Measurements from ENCODE around the gene IL4R. TPM values are rescaled to one million over a fixed set of nuclear protein-coding genes. Genes with fewer than 3 reads are reported as not detected.

The IL4R gene
- total RNA-seq, 4 donors from 2014 or later: 32.2 to 104 (median 71.9) TPM

DNA sequence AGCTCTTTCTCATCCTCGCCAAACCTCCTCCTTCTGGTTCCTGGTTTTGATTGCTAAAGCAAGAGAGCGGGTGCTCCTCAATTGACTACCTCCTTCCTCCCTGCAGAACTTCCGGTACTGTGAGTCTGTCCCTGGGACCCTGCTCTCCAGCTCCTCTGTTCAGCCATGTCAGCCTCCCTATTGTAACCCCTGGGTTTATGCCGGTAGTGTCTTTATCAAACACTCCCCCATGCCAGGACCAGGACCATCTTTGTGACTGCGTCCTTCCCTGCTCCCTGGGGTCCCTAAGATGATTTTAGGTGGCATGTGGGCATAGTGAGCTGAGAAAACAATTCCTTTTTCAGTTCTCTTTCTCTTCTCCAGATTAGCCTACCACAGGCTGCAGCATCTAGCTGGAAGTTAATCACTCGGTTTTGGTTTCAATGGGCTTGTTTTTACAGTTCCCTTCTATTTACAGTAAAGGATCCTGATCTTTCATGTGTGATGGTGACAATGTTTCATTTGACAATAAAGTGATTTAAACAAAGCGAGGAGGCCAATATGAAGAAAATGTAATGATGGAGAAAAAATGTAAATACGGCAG, 60.5 kb downstream of the IL4R start:
- TF ChIP-seq, protein P1, sequence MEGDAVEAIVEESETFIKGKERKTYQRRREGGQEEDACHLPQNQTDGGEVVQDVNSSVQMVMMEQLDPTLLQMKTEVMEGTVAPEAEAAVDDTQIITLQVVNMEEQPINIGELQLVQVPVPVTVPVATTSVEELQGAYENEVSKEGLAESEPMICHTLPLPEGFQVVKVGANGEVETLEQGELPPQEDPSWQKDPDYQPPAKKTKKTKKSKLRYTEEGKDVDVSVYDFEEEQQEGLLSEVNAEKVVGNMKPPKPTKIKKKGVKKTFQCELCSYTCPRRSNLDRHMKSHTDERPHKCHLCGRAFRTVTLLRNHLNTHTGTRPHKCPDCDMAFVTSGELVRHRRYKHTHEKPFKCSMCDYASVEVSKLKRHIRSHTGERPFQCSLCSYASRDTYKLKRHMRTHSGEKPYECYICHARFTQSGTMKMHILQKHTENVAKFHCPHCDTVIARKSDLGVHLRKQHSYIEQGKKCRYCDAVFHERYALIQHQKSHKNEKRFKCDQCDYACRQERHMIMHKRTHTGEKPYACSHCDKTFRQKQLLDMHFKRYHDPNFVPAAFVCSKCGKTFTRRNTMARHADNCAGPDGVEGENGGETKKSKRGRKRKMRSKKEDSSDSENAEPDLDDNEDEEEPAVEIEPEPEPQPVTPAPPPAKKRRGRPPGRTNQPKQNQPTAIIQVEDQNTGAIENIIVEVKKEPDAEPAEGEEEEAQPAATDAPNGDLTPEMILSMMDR (IDR thresholded peaks at IDR 0.05): no peak
- no peak for TF ChIP-seq POLR2A (IDR thresholded peaks at IDR 0.05)
- Histone ChIP-seq H3K9me3 (no peaks in the 10 kb centered on the region), H3K4me1 (peaks cover 0 to 8% (median 3%) of the 10 kb centered on the region in 4 donors), H3K27ac (peak overlapping the region in 2 of 4 donors; percentile 13 to 46), H3K36me3 (no peaks in the 10 kb centered on the region), H3K4me3 (peak overlapping the region in 1 of 4 donors; percentile 9), H3K27me3 (no peaks in the 10 kb centered on the region)
- peak in 1 of 3 donors; percentile 42 for DNase-seq

DNA sequence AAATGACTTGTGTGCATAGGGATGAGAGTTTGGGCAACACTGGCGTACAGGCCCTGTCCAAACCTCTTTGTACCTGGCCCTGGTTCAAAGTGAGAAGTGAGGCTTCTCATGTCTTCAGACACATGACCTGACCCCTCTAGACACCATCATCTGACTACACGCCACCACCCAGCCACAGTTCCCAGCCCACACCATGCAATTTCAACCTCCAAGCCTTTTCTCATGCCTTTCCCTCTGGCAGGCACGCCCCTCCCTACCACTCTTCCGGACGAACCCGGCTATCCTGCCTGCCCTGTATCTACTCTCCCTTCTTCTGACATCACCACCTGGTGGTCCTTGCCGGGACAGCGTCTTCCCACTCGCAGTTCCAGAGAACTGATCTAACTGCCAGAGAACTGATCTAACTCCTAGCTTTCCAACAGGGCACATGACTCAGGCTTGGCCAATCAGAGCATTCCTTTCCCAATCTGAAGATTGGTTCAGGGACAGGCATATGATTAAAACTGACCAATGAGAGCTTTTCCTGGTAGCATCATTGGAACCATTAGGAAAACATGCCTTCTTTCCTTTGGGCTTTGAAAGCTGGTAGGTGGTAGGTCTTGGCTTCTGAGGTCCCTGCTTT, 61.1 kb downstream of the IL4R start:
- Histone ChIP-seq H3K27ac (peak overlapping the region in 2 of 4 donors; percentile 13 to 46), H3K4me3 (no peak overlapping the region), H3K27me3 (no peaks in the 10 kb centered on the region), H3K36me3 (no peaks in the 10 kb centered on the region), H3K9me3 (no peaks in the 10 kb centered on the region), H3K4me1 (peaks cover 0 to 8% (median 3%) of the 10 kb centered on the region in 4 donors)
- TF ChIP-seq, protein P1 (IDR thresholded peaks at IDR 0.05): peak in 5 of 6 experiments; percentile 21 to 42 (median 39)
- no peak for TF ChIP-seq POLR2A (IDR thresholded peaks at IDR 0.05)
- peak; percentile 49 to 68 (median 60) for DNase-seq

DNA sequence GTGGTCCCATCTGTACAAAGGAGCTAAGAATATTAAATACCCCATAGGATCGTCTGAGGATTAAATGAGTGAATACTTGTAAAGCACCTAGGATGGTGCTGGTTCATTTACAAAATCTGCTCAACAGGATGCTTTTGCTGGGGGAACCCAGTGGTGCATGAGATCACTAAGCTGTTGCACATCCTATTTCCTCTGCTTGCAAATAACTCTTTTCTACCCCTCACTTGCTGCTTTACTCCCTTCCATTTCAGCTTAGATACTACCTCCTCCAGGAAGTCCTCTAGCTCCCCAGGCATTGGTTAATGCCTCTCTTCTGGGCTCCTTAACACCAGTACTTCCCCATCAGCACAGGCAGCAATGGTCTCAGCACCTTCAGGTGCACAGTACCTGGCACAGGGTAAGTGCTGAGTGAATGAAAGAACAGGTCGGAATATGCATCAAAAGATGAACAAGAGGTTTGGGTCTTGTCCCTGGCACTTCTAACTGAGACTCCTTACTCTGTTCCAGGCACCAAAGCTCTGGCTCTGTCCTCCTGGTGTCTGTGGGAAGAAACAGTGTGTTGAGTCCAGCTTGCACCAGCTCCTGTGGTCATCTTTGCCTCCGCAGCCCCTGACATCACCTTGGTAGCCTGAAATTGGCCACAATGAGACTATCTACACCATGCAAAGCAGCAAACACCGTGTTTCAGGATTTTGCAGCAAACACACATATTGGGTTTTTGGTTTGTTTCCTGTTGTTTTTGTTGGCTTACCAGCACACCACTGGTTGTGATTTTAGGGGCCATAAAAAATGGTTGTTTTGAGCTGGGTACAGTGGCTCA, 64.1 kb downstream of the IL4R start:
- Histone ChIP-seq H3K36me3 (no peaks in the 10 kb centered on the region), H3K27ac (peak overlapping the region in 1 of 4 donors; percentile 49), H3K27me3 (no peaks in the 10 kb centered on the region), H3K9me3 (no peaks in the 10 kb centered on the region), H3K4me3 (no peak overlapping the region), H3K4me1 (peaks cover 0 to 8% (median 3%) of the 10 kb centered on the region in 4 donors)
- TF ChIP-seq, protein P1 (IDR thresholded peaks at IDR 0.05): no peak
- no peak for TF ChIP-seq POLR2A (IDR thresholded peaks at IDR 0.05)
- peak in 2 of 3 donors; percentile 31 to 46 for DNase-seq

DNA sequence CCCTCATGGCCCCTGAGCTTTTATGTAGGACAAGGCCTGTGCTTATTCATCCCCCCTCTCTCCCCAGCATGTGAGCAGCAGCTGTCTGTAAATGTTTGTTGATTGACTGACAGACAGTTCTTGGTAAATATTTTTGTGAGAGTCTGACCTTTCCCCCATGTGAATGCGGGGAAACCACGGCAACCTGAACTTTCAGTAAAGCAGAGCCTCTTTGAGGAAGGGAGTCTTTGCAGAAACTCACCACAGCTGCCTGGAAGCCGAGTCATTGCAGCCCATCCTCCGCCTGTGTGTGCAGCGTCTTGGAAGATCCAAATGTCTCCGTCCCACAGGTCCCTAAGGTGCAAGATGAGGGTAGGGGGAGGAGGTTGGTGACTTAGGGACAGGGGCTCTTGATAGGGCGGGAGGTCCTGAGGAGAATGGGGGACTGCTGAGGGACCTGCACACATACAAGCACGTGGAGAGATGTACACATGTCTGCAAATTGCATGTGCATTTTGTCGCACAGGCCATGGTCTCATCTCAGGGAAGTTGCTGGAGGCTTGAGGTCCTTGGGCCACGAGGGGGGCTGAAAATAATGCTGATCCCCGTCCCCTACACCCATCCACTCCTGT, 65.2 kb downstream of the IL4R start:
- Histone ChIP-seq H3K27me3 (no peaks in the 10 kb centered on the region), H3K9me3 (no peaks in the 10 kb centered on the region), H3K4me3 (no peak overlapping the region), H3K4me1 (peaks cover 0 to 8% (median 3%) of the 10 kb centered on the region in 4 donors), H3K36me3 (no peaks in the 10 kb centered on the region), H3K27ac (no peak overlapping the region)
- peak in 1 of 3 donors; percentile 40 for DNase-seq
- TF ChIP-seq, protein P1 (IDR thresholded peaks at IDR 0.05): no peak
- TF ChIP-seq POLR2A (IDR thresholded peaks at IDR 0.05): no peak

DNA sequence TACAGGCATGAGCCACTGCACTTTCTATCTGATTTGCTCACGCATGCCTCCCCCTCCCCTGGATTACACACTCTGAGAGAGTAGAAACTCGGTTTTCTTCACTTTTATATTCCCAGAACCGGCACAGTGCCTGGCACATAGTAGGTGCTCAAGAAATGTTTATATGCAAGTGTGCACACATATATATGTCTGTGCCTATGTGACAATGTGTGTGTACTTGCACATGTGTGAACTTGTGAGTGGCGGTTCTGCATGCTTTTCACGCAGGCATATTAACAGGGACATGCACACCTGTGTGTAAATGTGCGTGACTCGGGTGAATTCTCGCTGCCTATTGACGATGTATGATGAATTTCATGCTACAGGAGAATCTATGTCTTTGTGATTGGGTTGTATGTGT, 66.1 kb downstream of the IL4R start:
- H3K4me1 ChIP-seq: peaks cover 0 to 6% (median 2%) of the 10 kb centered on the region in 4 donors
- H3K27ac ChIP-seq: no peak overlapping the region
- peak in 1 of 3 donors; percentile 26 for DNase-seq
- H3K4me3 ChIP-seq: no peak overlapping the region
- no peak for TF ChIP-seq POLR2A (IDR thresholded peaks at IDR 0.05)
- TF ChIP-seq, protein P1 (IDR thresholded peaks at IDR 0.05): no peak
- no peaks in the 10 kb centered on the region for H3K27me3 ChIP-seq
- H3K9me3 ChIP-seq: no peaks in the 10 kb centered on the region
- no peaks in the 10 kb centered on the region for H3K36me3 ChIP-seq

Measured in Peyer's patch (tissue), 4 donors.